Mesendoderm (in vitro differentiated cells): Measurements from ENCODE around the gene CABS1.
A peak's percentile ranks its signal among the peaks of the same experiment; 100 is the strongest.

ENCODE experiments used
- DNase-seq: peaks from one replicate; pipeline ENCODE4 v3.0.0; 2013
- H2AK5ac ChIP-seq: 2 replicates; pipeline ENCODE4 v1.6.1; 2013; ENCODE audit warnings: low read length, inconsistent platforms
- H2BK120ac ChIP-seq: 2 replicates; pipeline ENCODE4 v1.6.1; 2013; ENCODE audit warnings: low read depth, mild to moderate bottlenecking, low read length, moderate library complexity, mixed read lengths
- H2BK15ac ChIP-seq: replicated peaks from 2 replicates; pipeline ENCODE4 v1.6.1; 2013; ENCODE audit warnings: low read depth, mild to moderate bottlenecking, moderate library complexity
- H2BK5ac ChIP-seq: 2 replicates; pipeline ENCODE4 v1.6.1; 2013; ENCODE audit warnings: low read length, inconsistent platforms
- H3K18ac ChIP-seq: 2 replicates; pipeline ENCODE4 v1.6.1; 2013; ENCODE audit warnings: mild to moderate bottlenecking, low read length, mixed read lengths
- H3K23ac ChIP-seq: one replicate; pipeline ENCODE4 v1.6.1; 2013; ENCODE audit warnings: low read length
- H3K27ac ChIP-seq: 2 replicates; pipeline ENCODE4 v1.5.1; 2013; ENCODE audit warnings: low read depth, mild to moderate bottlenecking, inconsistent platforms, low read length, moderate library complexity
- H3K27me3 ChIP-seq: 2 replicates; pipeline ENCODE4 v1.6.1; 2013; ENCODE audit warnings: low read length, control low read depth, mild to moderate bottlenecking, inconsistent platforms; ENCODE audit not compliant: insufficient read depth, poor library complexity
- H3K36me3 ChIP-seq: 2 replicates; pipeline ENCODE4 v1.6.1; 2013; ENCODE audit warnings: low read length, inconsistent platforms; ENCODE audit not compliant: control insufficient read depth, insufficient read depth
- H3K4ac ChIP-seq: one replicate; pipeline ENCODE4 v1.6.1; 2013; ENCODE audit warnings: low read depth, mild to moderate bottlenecking, low read length, moderate library complexity
- H3K4me1 ChIP-seq: 2 replicates; pipeline ENCODE4 v1.6.1; 2013; ENCODE audit warnings: low read depth, low read length, inconsistent platforms; ENCODE audit not compliant: control insufficient read depth
- H3K4me2 ChIP-seq: 2 replicates; pipeline ENCODE4 v1.6.1; 2013; ENCODE audit warnings: low read length
- H3K4me3 ChIP-seq: 2 replicates; pipeline ENCODE4 v1.5.1; 2013; ENCODE audit warnings: mild to moderate bottlenecking, low read length
- H3K56ac ChIP-seq: one replicate; pipeline ENCODE4 v1.6.1; 2013; ENCODE audit warnings: low read length
- H3K79me1 ChIP-seq: 2 replicates; pipeline ENCODE4 v1.6.1; 2013; ENCODE audit warnings: low read length, inconsistent platforms
- H3K79me2 ChIP-seq: 2 replicates; pipeline ENCODE4 v1.6.1; 2013; ENCODE audit warnings: mild to moderate bottlenecking, low read length; ENCODE audit not compliant: control insufficient read depth, insufficient read depth
- H3K9ac ChIP-seq: 2 replicates; pipeline ENCODE4 v1.6.1; 2013; ENCODE audit warnings: low read length, inconsistent platforms
- H4K5ac ChIP-seq: one replicate; pipeline ENCODE4 v1.6.1; 2013; ENCODE audit warnings: low read length
- H4K8ac ChIP-seq: one replicate; pipeline ENCODE4 v1.6.1; 2013; ENCODE audit warnings: low read depth, mild to moderate bottlenecking, control low read depth, low read length, moderate library complexity
- WGBS: extraction: QIAGEN DNeasy Blood & Tissue Kit; methylation state at CpG from one replicate; pipeline ENCODE4 v1.1.7; 2013; ENCODE audit warnings: low lambda C conversion rate, missing lambda C conversion rate; ENCODE audit not compliant: insufficient coverage; ENCODE audit errors: extremely low coverage; 5-methylcytosine and 5-hydroxymethylcytosine counted together

The CABS1 gene

GRCh38 chr4:70364002-70364401 lies 29.2 kb downstream of the CABS1 start:
- Histone ChIP-seq H3K27ac (no peak overlapping the region), H2BK15ac (no peak overlapping the region), H2BK5ac (no peak overlapping the region), H3K56ac (no peak overlapping the region), H3K36me3 (no peaks in the 10 kb centered on the region), H3K27me3 (no peaks in the 10 kb centered on the region), H2BK120ac (no peak overlapping the region), H3K79me1 (no peaks in the 10 kb centered on the region), H3K4ac (no peak overlapping the region), H3K79me2 (no peaks in the 10 kb centered on the region), H3K4me1 (no peaks in the 10 kb centered on the region), H3K9ac (no peak overlapping the region), H3K18ac (no peak overlapping the region), H3K23ac (no peak overlapping the region), H3K4me3 (no peak overlapping the region), H3K4me2 (no peak overlapping the region), H4K5ac (no peak overlapping the region), H2AK5ac (no peak overlapping the region), H4K8ac (no peak overlapping the region)
- WGBS, result no CpG with 5 or more reads among the region's 5 CpGs
- no peak for DNase-seq

DNA sequence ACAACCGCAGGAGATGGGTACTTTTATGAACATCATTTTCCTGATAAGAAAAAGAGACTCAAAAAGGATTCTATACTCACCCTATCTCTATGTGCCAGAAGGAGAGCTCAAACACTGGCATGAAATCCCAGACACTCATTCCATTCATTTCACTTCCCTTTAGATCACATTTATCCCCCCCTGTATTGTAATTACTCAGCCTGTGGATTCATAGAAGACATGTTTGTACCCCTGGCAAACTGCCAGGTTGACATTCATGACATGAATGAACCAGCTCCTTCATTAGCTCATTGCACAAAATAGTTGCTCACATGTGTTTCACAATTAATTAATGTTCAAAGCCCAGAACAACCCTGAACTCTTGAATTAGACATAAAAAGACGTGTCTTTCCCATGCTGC lies 30.7 kb downstream of the CABS1 start:
- no peaks in the 10 kb centered on the region for H3K79me1 ChIP-seq
- H3K4ac ChIP-seq, result no peak overlapping the region
- no peak overlapping the region for H3K4me2 ChIP-seq
- no peak overlapping the region for H3K18ac ChIP-seq
- no peak for DNase-seq
- H2BK120ac ChIP-seq, result no peak overlapping the region
- H3K4me1 ChIP-seq, result no peaks in the 10 kb centered on the region
- no peak overlapping the region for H3K9ac ChIP-seq
- no peak overlapping the region for H3K56ac ChIP-seq
- H2BK15ac ChIP-seq, result no peak overlapping the region
- H3K79me2 ChIP-seq, result no peaks in the 10 kb centered on the region
- no peak overlapping the region for H2AK5ac ChIP-seq
- no peaks in the 10 kb centered on the region for H3K36me3 ChIP-seq
- H3K27ac ChIP-seq, result no peak overlapping the region
- no peak overlapping the region for H3K4me3 ChIP-seq
- H3K23ac ChIP-seq, result no peak overlapping the region
- H2BK5ac ChIP-seq, result no peak overlapping the region
- H4K8ac ChIP-seq, result no peak overlapping the region
- no peaks in the 10 kb centered on the region for H3K27me3 ChIP-seq
- no peak overlapping the region for H4K5ac ChIP-seq
- WGBS, result no CpG with 5 or more reads among the region's 2 CpGs

DNA sequence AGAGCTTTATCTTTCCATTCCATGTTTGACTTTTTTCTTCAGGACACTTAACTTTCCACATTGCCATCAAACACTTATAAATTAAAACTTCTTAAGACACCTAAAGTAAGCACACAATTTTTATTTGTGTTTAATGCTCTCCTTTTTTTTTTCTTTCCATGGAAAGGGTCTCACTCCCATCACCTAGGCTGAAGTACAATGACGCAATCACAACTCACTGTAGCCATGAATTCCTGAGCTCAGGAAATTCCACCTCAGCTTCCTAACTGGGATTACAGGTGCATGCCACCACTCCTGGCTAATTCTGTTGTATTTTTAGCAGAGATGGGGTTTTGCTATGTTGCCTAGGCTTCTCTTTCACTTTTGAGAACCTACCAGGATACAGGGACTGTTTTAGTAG lies 33.0 kb downstream of the CABS1 start:
- no peaks in the 10 kb centered on the region for H3K79me1 ChIP-seq
- H3K23ac ChIP-seq, result no peak overlapping the region
- H3K27me3 ChIP-seq, result no peaks in the 10 kb centered on the region
- H3K4ac ChIP-seq, result no peak overlapping the region
- WGBS, result no CpG with 5 or more reads among the region's 1 CpG
- no peak overlapping the region for H3K56ac ChIP-seq
- H2AK5ac ChIP-seq, result no peak overlapping the region
- no peak overlapping the region for H3K4me2 ChIP-seq
- H3K4me3 ChIP-seq, result no peak overlapping the region
- no peak overlapping the region for H3K18ac ChIP-seq
- no peak overlapping the region for H2BK5ac ChIP-seq
- H3K4me1 ChIP-seq, result no peaks in the 10 kb centered on the region
- H4K8ac ChIP-seq, result no peak overlapping the region
- no peak overlapping the region for H2BK15ac ChIP-seq
- no peak overlapping the region for H2BK120ac ChIP-seq
- H4K5ac ChIP-seq, result no peak overlapping the region
- no peak overlapping the region for H3K27ac ChIP-seq
- H3K36me3 ChIP-seq, result no peaks in the 10 kb centered on the region
- no peaks in the 10 kb centered on the region for H3K79me2 ChIP-seq
- no peak overlapping the region for H3K9ac ChIP-seq
- DNase-seq, result peak; percentile 27

DNA sequence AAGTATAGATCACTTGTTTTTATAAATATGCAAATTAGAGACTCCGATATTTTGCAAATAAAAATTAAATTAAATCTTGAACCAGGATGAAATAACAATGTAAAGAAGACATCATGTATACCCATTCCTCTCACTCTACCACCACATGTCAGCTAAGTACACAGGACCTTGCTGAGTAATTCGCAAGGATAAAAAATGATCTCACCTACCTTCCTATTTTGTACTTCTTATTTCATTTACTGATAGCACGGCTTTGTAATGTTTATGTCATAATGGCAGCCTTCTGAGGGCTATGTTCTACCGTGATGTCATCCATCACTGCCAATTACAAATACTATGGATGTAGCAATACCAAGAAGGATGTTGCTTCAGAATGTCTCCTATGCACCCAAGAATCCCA lies 37.2 kb downstream of the CABS1 start:
- H2BK120ac ChIP-seq, result no peak overlapping the region
- H3K79me2 ChIP-seq, result no peaks in the 10 kb centered on the region
- H3K4me1 ChIP-seq, result no peaks in the 10 kb centered on the region
- H3K4ac ChIP-seq, result no peak overlapping the region
- no peak overlapping the region for H3K4me3 ChIP-seq
- no peak overlapping the region for H2BK15ac ChIP-seq
- no peaks in the 10 kb centered on the region for H3K79me1 ChIP-seq
- no peak for DNase-seq
- no peaks in the 10 kb centered on the region for H3K36me3 ChIP-seq
- H3K9ac ChIP-seq, result no peak overlapping the region
- H3K18ac ChIP-seq, result no peak overlapping the region
- no peak overlapping the region for H3K56ac ChIP-seq
- no peak overlapping the region for H3K4me2 ChIP-seq
- H3K27me3 ChIP-seq, result no peaks in the 10 kb centered on the region
- H3K23ac ChIP-seq, result no peak overlapping the region
- H3K27ac ChIP-seq, result no peak overlapping the region
- no peak overlapping the region for H2AK5ac ChIP-seq
- WGBS, result no CpG with 5 or more reads among the region's 4 CpGs
- H4K5ac ChIP-seq, result no peak overlapping the region
- no peak overlapping the region for H4K8ac ChIP-seq
- H2BK5ac ChIP-seq, result no peak overlapping the region

DNA sequence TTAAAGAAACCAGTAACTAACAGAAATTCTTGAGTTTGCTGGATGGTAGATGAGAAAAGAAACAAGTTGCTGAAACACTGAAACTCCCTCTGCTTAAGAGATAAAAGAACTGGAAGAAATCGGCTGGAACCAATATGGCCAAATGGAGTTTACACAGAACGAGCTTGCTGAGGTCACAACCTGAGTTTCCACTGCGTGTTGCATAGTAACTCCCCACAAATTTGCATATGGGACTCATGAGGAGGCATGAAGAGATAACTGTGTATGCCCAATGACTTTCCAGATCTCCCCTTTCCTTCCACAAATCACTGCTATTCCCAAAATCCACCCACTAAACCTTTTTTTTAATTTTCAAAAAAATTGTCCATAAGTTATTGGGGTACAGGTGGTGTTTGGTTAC lies 38.0 kb downstream of the CABS1 start:
- Histone ChIP-seq H2AK5ac (no peak overlapping the region), H3K18ac (no peak overlapping the region), H4K5ac (no peak overlapping the region), H3K27me3 (no peaks in the 10 kb centered on the region), H2BK120ac (no peak overlapping the region), H3K23ac (no peak overlapping the region), H3K4me2 (no peak overlapping the region), H3K79me1 (no peaks in the 10 kb centered on the region), H3K4me3 (no peak overlapping the region), H3K36me3 (no peaks in the 10 kb centered on the region), H2BK15ac (no peak overlapping the region), H2BK5ac (no peak overlapping the region), H3K56ac (no peak overlapping the region), H3K4ac (no peak overlapping the region), H4K8ac (no peak overlapping the region), H3K79me2 (no peaks in the 10 kb centered on the region), H3K4me1 (no peaks in the 10 kb centered on the region), H3K9ac (no peak overlapping the region), H3K27ac (no peak overlapping the region)
- no CpG with 5 or more reads among the region's 3 CpGs for WGBS
- DNase-seq, result no peak

DNA sequence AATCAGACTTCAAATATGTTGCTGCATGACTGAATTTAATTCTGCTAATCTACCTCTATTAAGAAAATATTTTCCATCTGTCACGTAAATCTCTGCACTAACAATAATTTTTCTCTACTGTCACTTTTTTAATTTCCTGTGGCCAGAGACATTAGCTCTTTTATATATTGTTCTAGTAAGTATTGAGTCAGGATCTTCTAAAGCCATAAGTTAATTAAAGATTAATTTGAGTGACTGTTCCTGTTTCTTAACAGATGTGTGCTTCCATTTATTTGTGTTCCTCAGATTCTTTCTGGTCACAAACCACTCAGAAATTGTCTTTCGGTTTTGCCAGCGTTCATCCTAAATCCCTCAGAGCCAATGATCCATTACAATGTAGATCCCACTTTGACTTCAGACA lies 45.8 kb downstream of the CABS1 start:
- no peak overlapping the region for H3K4me3 ChIP-seq
- H3K79me2 ChIP-seq, result no peaks in the 10 kb centered on the region
- no CpG with 5 or more reads among the region's 3 CpGs for WGBS
- no peak overlapping the region for H4K8ac ChIP-seq
- no peak overlapping the region for H3K23ac ChIP-seq
- H3K4me1 ChIP-seq, result no peaks in the 10 kb centered on the region
- no peak overlapping the region for H4K5ac ChIP-seq
- DNase-seq, result no peak
- H2BK5ac ChIP-seq, result no peak overlapping the region
- H3K56ac ChIP-seq, result no peak overlapping the region
- no peak overlapping the region for H3K4ac ChIP-seq
- H3K27me3 ChIP-seq, result no peaks in the 10 kb centered on the region
- no peak overlapping the region for H3K9ac ChIP-seq
- no peak overlapping the region for H2BK120ac ChIP-seq
- H3K27ac ChIP-seq, result no peak overlapping the region
- H3K36me3 ChIP-seq, result no peaks in the 10 kb centered on the region
- no peak overlapping the region for H3K4me2 ChIP-seq
- H3K18ac ChIP-seq, result no peak overlapping the region
- no peak overlapping the region for H2BK15ac ChIP-seq
- H2AK5ac ChIP-seq, result no peak overlapping the region
- no peaks in the 10 kb centered on the region for H3K79me1 ChIP-seq
